ENCODE results near the gene MBOAT1. TPM values are rescaled to one million over a fixed set of nuclear protein-coding genes. Genes with fewer than 3 reads are reported as not detected.

MBOAT1 gene
- total RNA-seq, 1 donor from 2014 or later, result 5.4 TPM

GRCh38 chr6:20243288-20243687 lies 31.0 kb upstream of the MBOAT1 start:
- no peaks in the 10 kb centered on the region for H3K27me3 ChIP-seq
- DNase-seq (ENCODE audit: low spot score in 2 of 2), result no peak
- TF ChIP-seq, protein P1, sequence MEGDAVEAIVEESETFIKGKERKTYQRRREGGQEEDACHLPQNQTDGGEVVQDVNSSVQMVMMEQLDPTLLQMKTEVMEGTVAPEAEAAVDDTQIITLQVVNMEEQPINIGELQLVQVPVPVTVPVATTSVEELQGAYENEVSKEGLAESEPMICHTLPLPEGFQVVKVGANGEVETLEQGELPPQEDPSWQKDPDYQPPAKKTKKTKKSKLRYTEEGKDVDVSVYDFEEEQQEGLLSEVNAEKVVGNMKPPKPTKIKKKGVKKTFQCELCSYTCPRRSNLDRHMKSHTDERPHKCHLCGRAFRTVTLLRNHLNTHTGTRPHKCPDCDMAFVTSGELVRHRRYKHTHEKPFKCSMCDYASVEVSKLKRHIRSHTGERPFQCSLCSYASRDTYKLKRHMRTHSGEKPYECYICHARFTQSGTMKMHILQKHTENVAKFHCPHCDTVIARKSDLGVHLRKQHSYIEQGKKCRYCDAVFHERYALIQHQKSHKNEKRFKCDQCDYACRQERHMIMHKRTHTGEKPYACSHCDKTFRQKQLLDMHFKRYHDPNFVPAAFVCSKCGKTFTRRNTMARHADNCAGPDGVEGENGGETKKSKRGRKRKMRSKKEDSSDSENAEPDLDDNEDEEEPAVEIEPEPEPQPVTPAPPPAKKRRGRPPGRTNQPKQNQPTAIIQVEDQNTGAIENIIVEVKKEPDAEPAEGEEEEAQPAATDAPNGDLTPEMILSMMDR (IDR thresholded peaks at IDR 0.05), result no peak
- no peak overlapping the region for H3K4me3 ChIP-seq
- no peaks in the 10 kb centered on the region for H3K4me1 ChIP-seq
- no peak overlapping the region for H3K27ac ChIP-seq
- intact Hi-C loops (cut with DNase I), result no loop called here
- H3K9me3 ChIP-seq, result no peaks in the 10 kb centered on the region
- H3K36me3 ChIP-seq, result no peaks in the 10 kb centered on the region

GRCh38 chr6:20242397-20242796 lies 30.1 kb upstream of the MBOAT1 start:
- no peak for DNase-seq (ENCODE audit: low spot score in 2 of 2)
- H3K27me3 ChIP-seq, result no peaks in the 10 kb centered on the region
- no peak overlapping the region for H3K27ac ChIP-seq
- no peak overlapping the region for H3K4me3 ChIP-seq
- no peaks in the 10 kb centered on the region for H3K4me1 ChIP-seq
- intact Hi-C loops (cut with DNase I), result no loop called here
- no peaks in the 10 kb centered on the region for H3K36me3 ChIP-seq
- TF ChIP-seq, protein P1 (IDR thresholded peaks at IDR 0.05), result no peak
- H3K9me3 ChIP-seq, result no peaks in the 10 kb centered on the region

GRCh38 chr6:20241102-20241501 lies 28.8 kb upstream of the MBOAT1 start:
- Histone ChIP-seq H3K4me1 (no peaks in the 10 kb centered on the region), H3K27ac (no peak overlapping the region), H3K9me3 (no peaks in the 10 kb centered on the region), H3K36me3 (no peaks in the 10 kb centered on the region), H3K4me3 (no peak overlapping the region), H3K27me3 (no peaks in the 10 kb centered on the region)
- intact Hi-C loops (cut with DNase I), result no loop called here
- TF ChIP-seq, protein P1 (IDR thresholded peaks at IDR 0.05), result no peak
- DNase-seq (ENCODE audit: low spot score in 2 of 2), result no peak

GRCh38 chr6:20238688-20239587 lies 26.7 kb upstream of the MBOAT1 start:
- H3K4me1 ChIP-seq, result no peaks in the 10 kb centered on the region
- H3K27me3 ChIP-seq, result no peaks in the 10 kb centered on the region
- TF ChIP-seq, protein P1 (IDR thresholded peaks at IDR 0.05), result no peak
- no peak for DNase-seq (ENCODE audit: low spot score in 2 of 2)
- no peak overlapping the region for H3K27ac ChIP-seq
- no peaks in the 10 kb centered on the region for H3K9me3 ChIP-seq
- intact Hi-C loops (cut with DNase I), result no loop called here
- no peaks in the 10 kb centered on the region for H3K36me3 ChIP-seq
- H3K4me3 ChIP-seq, result no peak overlapping the region

DNA sequence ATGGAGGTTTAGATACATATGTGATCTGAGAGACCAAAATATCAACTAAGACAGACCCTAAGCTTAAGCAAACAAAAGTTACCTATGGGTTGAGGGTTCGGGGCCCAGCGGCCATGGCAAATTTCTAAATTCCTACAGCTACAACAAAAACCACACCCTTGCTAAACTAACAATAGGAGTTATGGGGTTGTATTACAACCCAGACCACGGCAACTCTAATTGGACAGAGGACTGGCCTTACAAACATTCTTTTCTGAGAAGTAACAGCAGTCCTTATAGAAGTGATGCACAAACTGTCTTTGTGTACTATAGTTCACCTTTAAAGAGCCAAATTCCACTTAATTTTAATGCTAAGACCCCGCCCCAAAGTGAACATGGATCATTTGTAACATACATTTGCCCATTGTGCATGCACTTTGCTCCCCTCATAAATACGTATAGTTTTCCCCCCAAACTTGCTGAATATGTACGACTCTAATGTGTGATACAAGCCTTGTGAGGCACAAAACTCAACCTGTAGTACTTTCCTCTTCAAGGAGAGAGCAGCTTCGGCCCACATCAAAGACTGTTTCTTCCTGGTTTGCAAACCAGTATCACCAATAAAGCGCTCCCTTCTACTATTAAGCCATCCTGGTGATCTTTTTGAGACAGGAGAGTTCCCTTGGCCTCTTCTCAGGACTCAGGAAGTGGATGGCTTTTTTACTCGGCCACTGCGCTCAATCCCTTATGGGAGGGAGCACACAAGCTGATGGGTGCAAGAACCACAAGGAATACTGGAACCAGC lies 25.6 kb upstream of the MBOAT1 start:
- Histone ChIP-seq H3K9me3 (no peaks in the 10 kb centered on the region), H3K4me1 (no peaks in the 10 kb centered on the region), H3K36me3 (no peaks in the 10 kb centered on the region), H3K4me3 (no peak overlapping the region), H3K27ac (no peak overlapping the region), H3K27me3 (no peaks in the 10 kb centered on the region)
- no peak for DNase-seq (ENCODE audit: low spot score in 2 of 2)
- intact Hi-C loops (cut with DNase I), result no loop called here
- TF ChIP-seq, protein P1 (IDR thresholded peaks at IDR 0.05), result no peak
